PC-3 (cell line): ENCODE measurements around the gene ABL2. TPM values are rescaled to one million over a fixed set of nuclear protein-coding genes. Genes with fewer than 3 reads are reported as not detected.

Source experiments
- ATAC-seq: fragments of 200-7000 bp; cut with Tn5 transposase; 2 replicates; pipeline ENCODE4 v1.9.1; 2020; ENCODE audit warnings: mild to moderate bottlenecking, moderate library complexity
- BruUV-seq: library from RNA; stranded (reverse); fragments of 400-500 nt; replicated peaks from 2 replicates; lab custom pipeline; 2021; lab: Mats Ljungman, UMichigan
- CTCF ChIA-PET: fragments of 300-600 bp; sonication (Branson Sonifier 250); formaldehyde crosslinking; loops from one replicate; lab custom pipeline; 2022; ENCODE audit warnings: antibody characterized with exemption; lab: Charles Lee
- POLR2A ChIA-PET: fragments of 300-600 bp; sonication (Branson Sonifier 250); formaldehyde crosslinking; loops from one replicate; lab custom pipeline; 2022; ENCODE audit warnings: antibody characterized with exemption; ENCODE audit not compliant: unreplicated experiment; lab: Charles Lee
- DNase-seq: peaks from one replicate; pipeline ENCODE4 v3.0.0-alpha.2; 2015
- H2AFZ ChIP-seq: fragments of 300-600 bp; sonication (generic); 2 replicates; pipeline ENCODE4 v1.6.0; 2016; ENCODE audit warnings: antibody characterized with exemption, low read length
- H3F3A ChIP-seq: fragments of 300-600 bp; sonication (generic); one replicate; pipeline ENCODE4 v1.6.0; 2017; ENCODE audit warnings: antibody characterized with exemption, low read length, control low read depth, mild to moderate bottlenecking; ENCODE audit not compliant: unreplicated experiment
- H3K27ac ChIP-seq: fragments of 300-600 bp; sonication (generic); 2 replicates; pipeline ENCODE4 v1.5.1; 2016; ENCODE audit warnings: mild to moderate bottlenecking, low read length
- H3K27me3 ChIP-seq: fragments of 300-600 bp; sonication (generic); 2 replicates; pipeline ENCODE4 v1.6.1; 2016; ENCODE audit warnings: low read length, mixed read lengths
- H3K36me3 ChIP-seq: fragments of 300-600 bp; sonication (generic); 2 replicates; pipeline ENCODE4 v1.6.1; 2016; ENCODE audit warnings: low read depth, mixed run types, low read length, mixed read lengths
- H3K4me1 ChIP-seq: fragments of 300-600 bp; sonication (generic); 2 replicates; pipeline ENCODE4 v1.5.1; 2016; ENCODE audit warnings: low read length; ENCODE audit not compliant: insufficient read depth
- H3K4me2 ChIP-seq: fragments of 300-600 bp; sonication (generic); 2 replicates; pipeline ENCODE4 v1.6.0; 2016; ENCODE audit warnings: low read length
- H3K4me3 ChIP-seq: fragments of 300-600 bp; sonication (generic); 2 replicates; pipeline ENCODE4 v1.5.1; 2016; ENCODE audit warnings: mild to moderate bottlenecking, low read length, mixed read lengths
- H3K79me2 ChIP-seq: fragments of 300-600 bp; sonication (generic); 2 replicates; pipeline ENCODE4 v1.6.1; 2017; ENCODE audit warnings: low read length, mixed read lengths
- H3K9ac ChIP-seq: fragments of 300-600 bp; sonication (generic); 2 replicates; pipeline ENCODE4 v1.6.0; 2016; ENCODE audit warnings: mild to moderate bottlenecking, low read length
- H3K9me2 ChIP-seq: fragments of 300-600 bp; sonication (generic); replicated peaks from 2 replicates; pipeline ENCODE4 v1.6.1; 2016; ENCODE audit warnings: mixed run types, low read length, mixed read lengths
- H3K9me3 ChIP-seq: fragments of 300-600 bp; sonication (generic); 2 replicates; pipeline ENCODE4 v1.6.1; 2016; ENCODE audit warnings: low read length, mixed read lengths
- H4K20me1 ChIP-seq: fragments of 300-600 bp; sonication (generic); 2 replicates; pipeline ENCODE4 v1.6.1; 2016; ENCODE audit warnings: low read length, mixed read lengths
- EZH2 ChIP-seq: fragments of 300-600 bp; sonication (generic); IDR thresholded peaks from one replicate; pipeline ENCODE4 v1.6.1; 2017; ENCODE audit warnings: antibody characterized with exemption, mild to moderate bottlenecking, low read length; ENCODE audit not compliant: unreplicated experiment
- EZH2phosphoT487 ChIP-seq: fragments of 300-600 bp; sonication (generic); IDR thresholded peaks from 2 replicates; pipeline ENCODE4 v1.6.1; 2018; ENCODE audit warnings: mild to moderate bottlenecking, antibody characterized with exemption, low read length, borderline replicate concordance
- intact Hi-C: fragments of 100-400 bp; cut with micrococcal nuclease; formaldehyde crosslinking; loops from 2 replicates; pipeline ENCODE4 v1.9.0; 2023
- total RNA-seq: library from RNA; depleted of rRNA; stranded (reverse); fragments of >200 nt; gene quantifications from 2 replicates; pipeline ENCODE4 v1.2.3, GENCODE V29; 2014
- TF ChIP-seq, protein P1 (sequence below): fragments of 300-600 bp; sonication (generic); conservative IDR thresholded peaks from 2 replicates; pipeline ENCODE4 v1.5.1; 2017; ENCODE audit warnings: antibody characterized with exemption, low read depth, mild to moderate bottlenecking, low read length

ABL2 gene
- total RNA-seq, 1 experiment from 2014 or later, result 15.9 TPM

DNA sequence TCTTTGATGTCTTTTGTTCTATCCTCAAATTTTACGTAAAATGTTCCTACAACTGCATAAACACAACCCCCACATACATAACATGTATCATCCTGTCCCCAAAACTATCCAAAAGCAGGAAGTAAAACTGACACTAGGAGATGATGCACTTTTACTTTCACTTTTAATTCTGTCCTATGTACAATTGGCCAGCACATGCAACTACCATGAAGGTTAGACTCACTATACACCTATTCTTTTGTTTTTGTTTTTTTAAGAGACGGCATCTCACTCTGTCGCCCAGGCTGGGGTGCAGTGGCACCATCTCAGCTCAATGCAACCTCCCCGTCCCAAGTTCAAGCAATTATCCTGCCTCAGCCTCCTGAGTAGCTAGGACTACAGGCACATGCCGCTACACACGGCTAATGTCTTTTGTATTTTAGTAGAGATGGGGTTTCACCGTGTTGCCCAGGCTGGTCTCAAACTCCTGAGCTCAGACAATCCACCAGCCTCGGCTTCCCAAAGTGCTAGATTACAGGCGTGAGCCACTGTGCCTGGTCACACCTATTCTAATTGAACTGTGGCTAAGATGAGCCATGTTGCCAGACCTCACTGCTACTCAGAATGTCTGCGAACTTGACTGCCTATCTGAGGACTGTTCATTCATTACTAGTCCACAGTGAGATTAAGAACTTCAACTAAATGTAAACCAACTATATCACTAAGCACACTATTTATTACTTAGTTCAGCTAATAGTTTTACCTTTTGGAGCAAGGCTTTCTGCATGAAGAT is 99.6 kb downstream of the ABL2 start:
- CTCF ChIA-PET, result interaction anchor here (0.6 kb wide), 1 partner anchor 24 kb away, joined by 3 read pairs; no protein-coding TSS in a partner anchor
- Histone ChIP-seq H3K27ac (peak overlapping the region; percentile 95), H3K9me2 (no peaks in the 10 kb centered on the region), H3K27me3 (no peaks in the 10 kb centered on the region), H3K36me3 (peaks cover 22% of the 10 kb centered on the region), H3K9ac (no peak overlapping the region), H4K20me1 (peaks cover 3% of the 10 kb centered on the region; the same call in 1 of the 2 replicates), H3K4me2 (peak overlapping the region; percentile 69; the same call in 1 of the 2 replicates), H3K4me1 (peaks cover 50% of the 10 kb centered on the region), H3K79me2 (peaks cover 53% of the 10 kb centered on the region), H3K4me3 (no peak overlapping the region; the same call in 1 of the 2 replicates), H3K9me3 (no peaks in the 10 kb centered on the region), H3F3A (no peaks in the 10 kb centered on the region), H2AFZ (no peak overlapping the region)
- intact Hi-C loops, result loop anchor here (5.0 kb wide), 1 partner anchor 162 kb away; the partner anchor contains the start of gene SOAT1
- TF ChIP-seq, protein P1, sequence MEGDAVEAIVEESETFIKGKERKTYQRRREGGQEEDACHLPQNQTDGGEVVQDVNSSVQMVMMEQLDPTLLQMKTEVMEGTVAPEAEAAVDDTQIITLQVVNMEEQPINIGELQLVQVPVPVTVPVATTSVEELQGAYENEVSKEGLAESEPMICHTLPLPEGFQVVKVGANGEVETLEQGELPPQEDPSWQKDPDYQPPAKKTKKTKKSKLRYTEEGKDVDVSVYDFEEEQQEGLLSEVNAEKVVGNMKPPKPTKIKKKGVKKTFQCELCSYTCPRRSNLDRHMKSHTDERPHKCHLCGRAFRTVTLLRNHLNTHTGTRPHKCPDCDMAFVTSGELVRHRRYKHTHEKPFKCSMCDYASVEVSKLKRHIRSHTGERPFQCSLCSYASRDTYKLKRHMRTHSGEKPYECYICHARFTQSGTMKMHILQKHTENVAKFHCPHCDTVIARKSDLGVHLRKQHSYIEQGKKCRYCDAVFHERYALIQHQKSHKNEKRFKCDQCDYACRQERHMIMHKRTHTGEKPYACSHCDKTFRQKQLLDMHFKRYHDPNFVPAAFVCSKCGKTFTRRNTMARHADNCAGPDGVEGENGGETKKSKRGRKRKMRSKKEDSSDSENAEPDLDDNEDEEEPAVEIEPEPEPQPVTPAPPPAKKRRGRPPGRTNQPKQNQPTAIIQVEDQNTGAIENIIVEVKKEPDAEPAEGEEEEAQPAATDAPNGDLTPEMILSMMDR, result no peak
- TF ChIP-seq EZH2 (no peak), EZH2phosphoT487 (no peak)
- no TSS peak for BruUV-seq
- DNase-seq, result no peak
- POLR2A ChIA-PET, result interaction anchor here (0.6 kb wide), 1 partner anchor 12 kb away, joined by 3 read pairs; no protein-coding TSS in a partner anchor
- ATAC-seq, result no peak

DNA sequence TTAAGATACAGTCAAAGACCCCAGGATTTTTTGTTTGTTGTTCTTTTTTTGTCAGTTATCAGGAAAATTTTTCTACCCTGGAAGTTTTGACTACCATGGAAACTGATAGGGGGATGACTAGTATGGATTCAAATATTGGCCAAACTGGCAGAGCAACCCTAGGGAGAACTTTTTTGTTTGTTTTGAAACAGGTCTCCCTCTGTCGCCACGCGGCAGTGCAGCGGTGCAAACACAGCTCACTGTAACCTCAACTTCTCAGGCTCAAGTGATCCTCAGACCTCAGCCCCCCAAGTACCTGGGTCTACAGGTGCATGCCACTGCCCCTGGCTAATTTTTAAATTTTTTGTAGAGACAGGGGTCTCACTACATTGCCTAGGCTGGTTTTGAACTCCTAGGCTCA is 101.0 kb downstream of the ABL2 start:
- TF ChIP-seq EZH2phosphoT487 (no peak), EZH2 (no peak)
- TF ChIP-seq, protein P1, result no peak
- no peaks in the 10 kb centered on the region for H3K27me3 ChIP-seq
- H3K9me2 ChIP-seq, result no peaks in the 10 kb centered on the region
- peak overlapping the region; percentile 37; the same call in 1 of the 2 replicates for H3K4me3 ChIP-seq
- peaks cover 59% of the 10 kb centered on the region for H3K79me2 ChIP-seq
- ChIA-PET CTCF (no interaction called here), POLR2A (no interaction called here)
- no peaks in the 10 kb centered on the region for H3F3A ChIP-seq
- H3K9ac ChIP-seq, result peak overlapping the region; percentile 61
- peaks cover 3% of the 10 kb centered on the region; the same call in 1 of the 2 replicates for H4K20me1 ChIP-seq
- H3K27ac ChIP-seq, result peak overlapping the region; percentile 95
- H3K36me3 ChIP-seq, result peaks cover 22% of the 10 kb centered on the region
- peak overlapping the region; percentile 69 for H3K4me2 ChIP-seq
- intact Hi-C loops, result loop anchor here (5.0 kb wide), 1 partner anchor 164 kb away; the partner anchor contains the start of gene SOAT1
- 0 out of 2 replicates have a peak, but pooled peaks have one; percentile 15 for ATAC-seq
- peaks cover 60% of the 10 kb centered on the region for H3K4me1 ChIP-seq
- no TSS peak for BruUV-seq
- no peak overlapping the region for H2AFZ ChIP-seq
- H3K9me3 ChIP-seq, result no peaks in the 10 kb centered on the region
- peak; percentile 73 for DNase-seq
